K562 (cell line): ENCODE results near the gene GLRA2.

Source experiments
- BRD4 ChIP-seq: fragments of 200-600 bp; sonication (generic); IDR thresholded peaks from 2 replicates; pipeline ENCODE4 v1.6.1; 2017; ENCODE audit warnings: inconsistent platforms
- CEBPZ ChIP-seq: fragments of 150-350 bp; IDR thresholded peaks from 2 replicates; pipeline ENCODE4 v1.6.1; 2014; ENCODE audit warnings: low read depth, mild to moderate bottlenecking, low read length, borderline replicate concordance
- CHD2 ChIP-seq: IDR thresholded peaks from 2 replicates; pipeline ENCODE4 v1.6.1; 2011; ENCODE audit warnings: low read depth, low read length
- CTCF ChIP-seq, 3 experiments: IDR thresholded peaks in 2 of 3; conservative IDR thresholded peaks in 1 of 3; 2 replicates each; pipeline ENCODE4 v1.5.1; 2011 to 2012; ENCODE audit warnings: low read length in 3 of 3, mild to moderate bottlenecking in 3 of 3, control low read depth in 2 of 3, improper control_type of control experiment in 1 of 3, inconsistent platforms in 1 of 3, low read depth in 1 of 3, mixed read lengths in 1 of 3, moderate library complexity in 1 of 3; ENCODE audit not compliant: insufficient read depth in 2 of 3
- ELK3 ChIP-seq: fragments of 450-650 bp; formaldehyde crosslinking; IDR thresholded peaks from 2 replicates; pipeline ENCODE4 v1.4.0; 2020; ENCODE audit warnings: mild to moderate bottlenecking
- HMGXB4 ChIP-seq: sonication (generic); formaldehyde crosslinking; IDR thresholded peaks from 2 replicates; pipeline ENCODE4 v1.8.1; 2023; ENCODE audit warnings: mild to moderate bottlenecking, missing genetic modification reagents
- KLF16 ChIP-seq: IDR thresholded peaks from 2 replicates; pipeline ENCODE4 v1.6.1; 2016; ENCODE audit warnings: antibody characterized with exemption
- MTF1 ChIP-seq: fragments of 250-450 bp; sonication (Bioruptor Pico); IDR thresholded peaks from 2 replicates; pipeline ENCODE4 v1.9.0; 2021; ENCODE audit warnings: moderate library complexity, mild to moderate bottlenecking, inconsistent platforms, borderline replicate concordance
- POLR2A ChIP-seq: fragments of 450-650 bp; conservative IDR thresholded peaks from 2 replicates; pipeline ENCODE4 v1.6.1; 2016
- TAF1 ChIP-seq: IDR thresholded peaks from 2 replicates; pipeline ENCODE4 v1.6.1; 2011; ENCODE audit warnings: mild to moderate bottlenecking, low read length, moderate library complexity; ENCODE audit not compliant: insufficient read depth, control insufficient read depth, severe bottlenecking; ENCODE audit errors: extremely low read depth
- ZC3H11A ChIP-seq: IDR thresholded peaks from 2 replicates; pipeline ENCODE4 v1.6.1; 2012; ENCODE audit warnings: low read depth, low read length, improper control_type of control experiment
- ZNF274 ChIP-seq: IDR thresholded peaks from 2 replicates; pipeline ENCODE4 v1.6.1; 2011; ENCODE audit warnings: low read depth, mild to moderate bottlenecking, low read length, moderate library complexity, borderline replicate concordance

GRCh38 chrX:14607446-14607985 lies 78.2 kb downstream of the GLRA2 start:
- TF ChIP-seq TAF1 (no peak), MTF1 (CRISPR knock-in tag) (no peak), ZC3H11A (no peak), KLF16 (no peak), CEBPZ (no peak), BRD4 (no peak), HMGXB4 (CRISPR knock-in tag) (no peak), CTCF (IDR thresholded peaks at IDR 0.05 in 2 of 3, conservative IDR thresholded peaks at IDR 0.05 in 1 of 3; ENCODE audit: insufficient read depth in 2 of 3, low read depth in 1 of 3, low read length in 3 of 3) (no peak), CHD2 (no peak), POLR2A (no peak), ELK3 (CRISPR knock-in tag) (no peak), ZNF274 (no peak)
